Right cardiac atrium (tissue), 5 donors: ENCODE measurements around the gene ILDR2. TPM values are rescaled to one million over a fixed set of nuclear protein-coding genes. Genes with fewer than 3 reads are reported as not detected.

Source experiments
- ATAC-seq, 2 donors: fragments of 200-7000 bp; cut with Tn5 transposase; one replicate each; pipeline versions ENCODE4 v1.8.0 to v1.9.1; 2020; ENCODE audit warnings: moderate library complexity in 2 of 2, mild to moderate bottlenecking in 1 of 2
- DNase-seq, 3 donors: peaks; one replicate each; pipeline ENCODE4 v3.0.0-alpha.2; 2020
- H3K27ac ChIP-seq: one replicate; pipeline ENCODE4 v1.5.1; 2013; ENCODE audit warnings: mild to moderate bottlenecking, low read length, control low read depth, moderate library complexity
- H3K27me3 ChIP-seq: one replicate; pipeline ENCODE4 v1.6.1; 2013; ENCODE audit not compliant: control insufficient read depth, insufficient read depth
- H3K4me1 ChIP-seq: one replicate; pipeline ENCODE4 v1.6.1; 2013; ENCODE audit warnings: low read length; ENCODE audit not compliant: control insufficient read depth, insufficient read depth
- H3K4me3 ChIP-seq: one replicate; pipeline ENCODE4 v1.5.1; 2013; ENCODE audit warnings: low read length, control low read depth
- H3K9me3 ChIP-seq: one replicate; pipeline ENCODE4 v1.6.1; 2013; ENCODE audit warnings: low read length; ENCODE audit not compliant: control insufficient read depth
- WGBS: extraction: QIAGEN DNeasy Blood & Tissue Kit; methylation state at CpG from one replicate; pipeline ENCODE4 v1.1.7; 2013; 5-methylcytosine and 5-hydroxymethylcytosine counted together
- intact Hi-C, 4 donors: fragments of 100-400 bp; cut with DNase I; formaldehyde crosslinking; loops; one replicate each; pipeline versions ENCODE4 v1.11.0 to v1.14.0; 2022 to 2023
- polyA plus RNA-seq: library from polyadenylated mRNA; stranded (reverse); fragments of 200-250 nt; gene quantifications from one replicate; pipeline ENCODE4 v1.2.3, GENCODE V29; 2013
- total RNA-seq, 4 donors: library from RNA; stranded (reverse); fragmentation: NEBNext Ultra II Directional; extraction: Animal tissue kit (Norgen Biotek cat#: 25700); gene quantifications; one replicate each; pipeline ENCODE4 v1.2.1, GENCODE V29; 2021
- donor health status: healthy with polysubstance abuse.
- donor health status: DM: no; HTN: yes; CAD: no.
- donor health status: DM: no; HTN: no; CAD: no.
- donor health status: DM: no; HTN: yes; CAD: no; lungs with severe emphysema.
- donor health status: DM: yes; HTN: yes; CAD: no.

The ILDR2 gene
- total and polyA plus RNA-seq, 5 donors = 0.95 to 13.7 (median 3.4) TPM

DNA sequence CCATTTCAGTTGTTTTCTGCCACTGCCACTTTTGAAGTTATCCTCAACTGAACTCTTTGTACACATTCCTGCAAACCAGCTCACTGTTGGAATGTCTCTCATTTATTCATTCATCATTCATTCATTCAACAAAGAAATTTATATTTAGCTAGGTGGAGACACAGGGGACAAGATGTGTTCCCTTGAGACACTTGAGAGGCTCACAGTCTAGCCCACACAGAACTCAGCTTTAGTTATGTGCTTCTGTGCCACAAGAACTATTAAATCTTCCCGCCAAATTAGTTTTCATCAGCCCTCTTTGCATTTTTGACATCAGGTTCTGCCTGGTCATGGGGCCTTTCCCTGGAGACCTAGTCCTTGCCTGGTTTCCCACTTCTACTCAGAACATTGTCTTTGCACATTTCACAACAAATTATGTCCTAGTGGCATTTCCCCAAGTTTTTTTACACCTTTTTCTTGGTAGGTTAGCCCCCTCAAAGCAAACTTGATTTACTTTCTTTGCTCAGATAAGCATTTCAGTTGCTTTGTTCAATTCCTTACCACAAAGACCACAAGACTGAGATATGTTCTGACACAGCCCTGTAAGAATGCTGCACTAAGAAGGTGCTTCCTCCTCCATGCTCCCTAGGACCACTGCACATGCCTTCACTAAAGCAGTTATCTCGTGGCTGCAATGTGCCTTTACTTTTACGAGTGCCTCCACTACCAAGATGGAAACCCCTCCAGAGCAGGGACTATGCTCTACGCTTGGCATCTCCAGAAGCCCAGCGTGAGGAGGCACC lies 31.0 kb downstream of the ILDR2 start:
- DNase-seq (no peak), ATAC-seq (no peak)
- no peaks in the 10 kb centered on the region for H3K27me3 ChIP-seq
- WGBS = 71% methylated on average over 5 of the region's 5 CpGs
- H3K4me1 ChIP-seq = no peaks in the 10 kb centered on the region
- intact Hi-C loops = no loop called here
- H3K9me3 ChIP-seq = no peaks in the 10 kb centered on the region
- no peak overlapping the region for H3K4me3 ChIP-seq
- H3K27ac ChIP-seq = no peak overlapping the region

DNA sequence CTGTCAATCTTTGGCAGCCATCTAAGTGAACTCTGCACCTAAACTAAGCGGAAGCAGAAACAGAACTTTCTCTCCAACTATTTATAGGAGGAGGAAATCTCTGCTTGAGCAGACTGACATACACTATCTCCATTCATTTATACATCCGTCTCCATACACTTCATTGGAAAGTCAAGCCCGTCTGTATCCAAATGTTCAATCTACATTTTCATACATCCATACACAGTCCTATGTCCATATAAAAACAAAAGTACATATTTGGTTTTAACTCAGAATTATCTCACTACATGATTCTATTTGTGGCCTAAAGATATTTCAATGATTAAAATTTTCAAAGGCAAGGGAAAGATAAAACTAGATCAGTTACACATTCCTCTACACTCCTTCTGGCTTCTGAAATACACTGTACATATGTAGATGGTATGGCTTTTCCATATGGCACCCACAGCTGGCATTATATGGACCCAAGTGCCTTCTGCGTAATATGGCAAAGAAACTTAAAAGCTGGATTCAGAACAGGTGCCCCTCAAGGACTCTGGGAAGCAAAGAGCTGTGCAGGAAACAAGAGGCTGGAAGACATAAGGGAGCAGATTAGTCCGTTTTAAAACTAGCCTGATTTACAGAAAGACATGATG lies 35.5 kb downstream of the ILDR2 start:
- Histone ChIP-seq H3K9me3 (no peaks in the 10 kb centered on the region), H3K4me3 (no peak overlapping the region), H3K27ac (no peak overlapping the region), H3K27me3 (no peaks in the 10 kb centered on the region), H3K4me1 (no peaks in the 10 kb centered on the region)
- intact Hi-C loops = no loop called here
- no peak for DNase-seq
- no peak for ATAC-seq
- WGBS = 74% methylated on average over 5 of the region's 5 CpGs

DNA sequence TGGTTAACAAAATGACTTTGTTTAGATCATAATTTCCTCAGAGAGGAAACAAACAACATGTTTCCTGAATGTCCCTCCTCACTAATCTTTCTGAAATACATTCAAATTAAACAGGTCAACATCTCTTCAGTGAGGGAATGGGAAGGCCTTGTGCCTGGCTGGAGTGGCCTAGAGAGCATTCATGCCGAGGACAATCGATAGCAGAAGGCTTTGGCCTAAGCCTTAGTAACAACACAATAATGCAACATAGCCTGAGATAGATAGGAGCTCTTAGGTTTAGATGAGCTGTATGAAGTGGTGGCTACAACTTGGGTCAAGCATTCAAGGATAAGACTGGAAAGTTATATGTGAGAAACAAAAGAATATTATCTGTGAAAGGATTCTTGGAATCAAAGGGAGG lies 37.4 kb downstream of the ILDR2 start:
- Histone ChIP-seq H3K4me3 (no peak overlapping the region), H3K27me3 (no peaks in the 10 kb centered on the region), H3K9me3 (no peaks in the 10 kb centered on the region), H3K4me1 (no peaks in the 10 kb centered on the region), H3K27ac (no peak overlapping the region)
- DNase-seq = no peak
- intact Hi-C loops = no loop called here
- no peak for ATAC-seq
- 59% methylated on average over 2 of the region's 2 CpGs for WGBS

DNA sequence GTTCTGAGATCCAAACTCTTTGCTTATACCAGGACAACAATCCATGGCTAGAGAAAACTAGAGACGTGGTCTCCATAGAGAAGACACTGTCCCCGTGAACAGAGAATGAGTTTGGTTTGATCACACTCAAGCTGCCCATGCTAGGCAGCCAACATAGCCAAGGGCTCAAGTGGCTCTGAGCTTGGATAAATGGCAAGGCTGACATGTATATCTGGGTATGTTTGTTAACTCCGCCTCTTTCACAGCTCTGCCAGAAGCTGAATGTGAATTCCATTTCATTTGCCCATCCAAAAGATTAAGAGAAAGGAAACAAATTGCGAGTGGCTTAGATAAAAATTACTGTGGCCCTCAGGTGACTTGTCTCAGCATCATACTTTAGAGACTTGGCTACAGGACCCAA lies 38.0 kb downstream of the ILDR2 start:
- Histone ChIP-seq H3K4me3 (no peak overlapping the region), H3K9me3 (no peaks in the 10 kb centered on the region), H3K27ac (no peak overlapping the region), H3K27me3 (no peaks in the 10 kb centered on the region), H3K4me1 (no peaks in the 10 kb centered on the region)
- peak; percentile 36 to 69 for ATAC-seq
- WGBS = 55% methylated on average over 4 of the region's 4 CpGs
- no peak for DNase-seq
- intact Hi-C loops = no loop called here

DNA sequence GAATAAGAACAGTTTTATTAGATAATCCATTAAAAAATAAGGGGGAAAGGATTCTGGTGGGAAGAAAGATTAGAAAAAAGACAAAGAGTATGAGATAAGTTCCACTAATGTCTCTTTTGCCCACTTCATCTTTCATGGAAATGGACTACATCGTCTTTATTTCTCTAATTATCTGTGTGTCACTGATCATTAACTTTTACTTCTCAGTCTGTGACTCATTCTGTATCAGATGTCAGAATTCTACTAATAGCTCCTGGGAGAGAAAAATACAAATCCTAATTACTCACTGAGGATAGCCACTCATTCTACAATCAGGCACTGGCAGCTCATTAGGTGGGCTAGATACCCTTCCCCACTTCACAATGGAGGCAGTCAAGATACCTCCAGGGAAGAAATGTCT lies 41.7 kb downstream of the ILDR2 start:
- H3K9me3 ChIP-seq = no peaks in the 10 kb centered on the region
- intact Hi-C loops = no loop called here
- DNase-seq = no peak
- 79% methylated on average over 1 of the region's 1 CpG for WGBS
- H3K27me3 ChIP-seq = no peaks in the 10 kb centered on the region
- ATAC-seq = no peak
- no peak overlapping the region for H3K27ac ChIP-seq
- H3K4me1 ChIP-seq = no peaks in the 10 kb centered on the region
- no peak overlapping the region for H3K4me3 ChIP-seq

DNA sequence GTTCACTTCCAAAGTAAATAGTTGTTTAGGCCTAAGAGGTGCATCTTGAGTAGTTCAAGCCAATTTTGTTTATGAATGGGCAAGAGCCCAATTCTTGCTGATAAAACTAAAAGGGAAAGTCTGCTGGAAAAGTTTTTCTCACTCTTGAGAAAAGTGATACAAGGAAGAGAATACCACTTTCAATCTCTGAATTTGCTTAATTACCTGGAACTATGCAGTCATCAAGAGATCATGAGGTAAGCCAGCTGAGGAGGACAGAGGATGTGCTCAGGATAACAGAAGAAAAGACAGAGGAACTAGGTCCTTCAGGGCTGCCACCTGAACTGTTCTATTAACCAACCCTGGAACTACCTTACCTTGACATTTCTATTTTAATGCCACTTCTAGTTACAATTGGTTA lies 42.2 kb downstream of the ILDR2 start:
- H3K27ac ChIP-seq = no peak overlapping the region
- no peaks in the 10 kb centered on the region for H3K4me1 ChIP-seq
- no peak overlapping the region for H3K4me3 ChIP-seq
- DNase-seq (no peak), ATAC-seq (no peak)
- H3K9me3 ChIP-seq = no peaks in the 10 kb centered on the region
- H3K27me3 ChIP-seq = no peaks in the 10 kb centered on the region
- intact Hi-C loops = no loop called here

DNA sequence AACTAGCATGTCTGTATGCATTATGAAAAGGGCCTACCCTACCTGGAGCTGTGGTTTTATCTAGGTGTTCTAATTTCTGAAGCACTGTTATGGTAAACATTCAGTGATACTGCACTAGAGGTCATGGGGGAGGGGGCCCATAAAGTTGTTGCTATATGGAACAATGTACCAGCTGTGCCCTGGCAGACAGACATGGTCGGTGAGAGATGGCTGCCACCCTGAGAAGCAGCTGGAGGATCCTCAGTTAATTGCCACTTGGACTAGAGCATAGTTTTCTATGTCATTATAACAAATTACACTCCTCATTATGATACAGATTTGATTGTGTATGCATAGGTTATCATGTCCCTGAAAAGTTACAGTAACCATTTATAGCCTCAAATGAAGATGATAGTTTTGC lies 45.4 kb downstream of the ILDR2 start:
- Histone ChIP-seq H3K9me3 (no peaks in the 10 kb centered on the region), H3K4me3 (no peak overlapping the region), H3K4me1 (no peaks in the 10 kb centered on the region), H3K27ac (no peak overlapping the region), H3K27me3 (no peaks in the 10 kb centered on the region)
- ATAC-seq (no peak), DNase-seq (no peak)
- WGBS = 80% methylated on average over 1 of the region's 1 CpG
- intact Hi-C loops = no loop called here

DNA sequence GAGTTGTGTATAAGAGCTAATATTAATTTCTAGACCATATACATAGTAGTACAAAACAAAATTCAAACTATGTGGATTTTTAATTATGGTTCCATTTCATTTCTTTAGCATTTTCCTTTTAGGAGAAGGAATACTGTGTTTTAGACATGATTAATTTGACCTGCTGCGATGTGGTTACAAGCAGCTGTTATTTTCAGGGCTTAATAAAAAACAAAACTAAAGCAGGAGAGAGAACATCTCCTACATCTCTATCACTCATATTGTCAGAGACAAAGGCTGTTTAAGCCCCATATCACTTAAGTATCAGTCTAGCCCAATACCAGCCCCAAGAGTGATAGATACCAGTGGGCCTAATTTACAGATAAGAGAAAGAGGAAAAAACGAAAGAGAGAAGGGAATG lies 47.6 kb downstream of the ILDR2 start:
- Histone ChIP-seq H3K9me3 (no peaks in the 10 kb centered on the region), H3K27me3 (no peaks in the 10 kb centered on the region), H3K4me3 (no peak overlapping the region), H3K4me1 (no peaks in the 10 kb centered on the region), H3K27ac (no peak overlapping the region)
- intact Hi-C loops = no loop called here
- ATAC-seq = no peak
- no peak for DNase-seq
- 68% methylated on average over 2 of the region's 2 CpGs for WGBS

DNA sequence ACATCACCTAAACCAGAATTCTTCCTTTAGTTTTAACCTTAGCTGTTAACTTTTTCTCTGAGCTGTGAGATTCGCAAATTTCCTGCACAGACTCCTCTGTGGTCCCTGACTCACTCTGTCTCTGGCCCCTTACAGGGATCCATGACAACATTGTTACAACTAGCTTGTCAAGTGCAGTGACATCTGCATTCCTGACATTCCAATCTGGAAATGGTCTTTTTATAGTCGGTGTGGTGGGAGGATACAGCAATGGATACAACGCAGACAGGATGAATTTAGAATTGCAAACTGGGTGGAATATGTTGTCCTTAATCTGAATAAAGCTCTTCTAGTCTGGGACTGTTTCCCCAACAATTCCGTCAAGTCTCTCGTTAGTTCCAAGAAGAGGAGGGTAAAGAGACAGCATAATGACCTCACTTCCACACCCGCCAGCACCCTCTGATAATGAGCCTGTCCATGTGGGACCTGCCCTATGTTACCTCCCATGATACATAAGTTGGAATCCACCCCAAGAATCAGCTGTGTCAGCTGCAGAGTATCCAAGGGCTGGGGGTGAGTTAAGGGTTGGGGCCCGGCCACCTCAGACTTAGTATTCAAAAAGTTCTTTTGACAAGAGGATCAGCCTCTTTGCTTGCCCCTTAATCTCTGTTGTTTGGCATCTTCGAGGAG lies 49.4 kb downstream of the ILDR2 start:
- DNase-seq (no peak), ATAC-seq (peak; percentile 71 to 81)
- no peaks in the 10 kb centered on the region for H3K27me3 ChIP-seq
- WGBS = 31% methylated on average over 8 of the region's 8 CpGs
- no peak overlapping the region for H3K4me3 ChIP-seq
- intact Hi-C loops = no loop called here
- no peaks in the 10 kb centered on the region for H3K4me1 ChIP-seq
- H3K27ac ChIP-seq = peak overlapping the region; percentile 89
- H3K9me3 ChIP-seq = no peaks in the 10 kb centered on the region

DNA sequence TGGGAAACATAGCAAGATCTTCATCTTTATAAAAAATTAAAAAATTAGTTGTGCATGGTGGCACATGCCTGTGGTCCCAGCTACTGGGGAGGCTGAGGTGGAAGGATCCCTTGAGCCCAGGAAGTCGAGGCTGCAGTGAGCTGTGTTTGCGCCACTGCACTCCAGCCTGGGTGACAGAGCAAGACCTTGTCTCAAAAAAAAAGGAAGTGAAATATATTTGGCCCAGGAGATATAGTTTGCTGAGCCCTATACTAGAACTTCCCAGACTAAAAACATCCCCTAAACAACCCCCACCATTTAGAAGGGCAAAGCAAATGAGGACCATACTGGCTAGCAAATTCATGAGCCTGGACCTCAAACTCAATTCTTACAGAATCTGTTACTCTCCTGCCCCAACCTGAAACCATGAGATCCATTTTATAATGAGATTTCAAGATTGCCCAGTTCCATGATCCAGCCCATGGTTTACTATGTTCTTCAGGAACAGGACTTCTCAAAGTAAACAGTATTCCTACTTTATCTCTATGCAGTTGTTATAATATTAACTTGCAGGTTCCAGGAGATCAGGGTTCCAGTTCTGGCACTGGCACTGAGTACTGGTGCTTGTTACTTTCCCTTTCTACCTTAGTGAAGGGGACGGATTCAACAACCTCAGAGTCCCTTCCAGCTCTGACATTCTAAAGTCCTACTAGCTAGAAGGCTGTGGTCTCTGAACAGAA lies 50.4 kb downstream of the ILDR2 start:
- WGBS = 85% methylated on average over 3 of the region's 3 CpGs
- no peaks in the 10 kb centered on the region for H3K27me3 ChIP-seq
- H3K9me3 ChIP-seq = no peaks in the 10 kb centered on the region
- intact Hi-C loops = no loop called here
- H3K4me3 ChIP-seq = no peak overlapping the region
- H3K4me1 ChIP-seq = no peaks in the 10 kb centered on the region
- DNase-seq = no peak
- ATAC-seq = no peak
- peak overlapping the region; percentile 57 for H3K27ac ChIP-seq
